H1 (cell line): Measurements from ENCODE around the gene NKAIN2. TPM values are rescaled to one million over a fixed set of nuclear protein-coding genes. Genes with fewer than 3 reads are reported as not detected.

Experiments used
- CHD7 ChIP-seq: fragments of 300-600 bp; sonication (generic); IDR thresholded peaks from 2 replicates; pipeline ENCODE4 v1.7.1; 2012; ENCODE audit warnings: low read length, moderate library complexity, mild to moderate bottlenecking, inconsistent platforms; ENCODE audit not compliant: insufficient replicate concordance
- polyA plus RNA-seq, 7 experiments: library from polyadenylated mRNA; depleted of rRNA in 3 of 7; stranded (reverse) in 5 of 7; unstranded in 2 of 7; fragments of >200 nt in 5 of 7; fragments of 200-250 nt in 2 of 7; gene quantifications; 1 replicate in 5 of 7; 2 replicates in 1 of 7; 4 replicates in 1 of 7; pipeline versions ENCODE4 v1.2.1 to v1.2.3, GENCODE V29; 2011 to 2013; ENCODE audit warnings: missing spikeins in 2 of 7, mixed read lengths in 2 of 7
- total RNA-seq: library from RNA; stranded (reverse); fragmentation: NEBNext Ultra II Directional; extraction: Animal tissue kit (Norgen Biotek cat#: 25700); gene quantifications from 2 replicates; pipeline ENCODE4 v1.2.1, GENCODE V29; 2021

Gene NKAIN2
- total and polyA plus RNA-seq, 2 of the 8 experiments (the other 6 are each of a cell fraction or from before 2014, with no cell fraction given), result 0.20 to 0.34 TPM

GRCh38 chr6:123821112-123821511, 17.4 kb downstream of the NKAIN2 start (continued):
- TF ChIP-seq CHD7, result no peak
- TF ChIP-seq, all 59 proteins: peak for 0
